ENCODE results near the gene SURF6.

DNA sequence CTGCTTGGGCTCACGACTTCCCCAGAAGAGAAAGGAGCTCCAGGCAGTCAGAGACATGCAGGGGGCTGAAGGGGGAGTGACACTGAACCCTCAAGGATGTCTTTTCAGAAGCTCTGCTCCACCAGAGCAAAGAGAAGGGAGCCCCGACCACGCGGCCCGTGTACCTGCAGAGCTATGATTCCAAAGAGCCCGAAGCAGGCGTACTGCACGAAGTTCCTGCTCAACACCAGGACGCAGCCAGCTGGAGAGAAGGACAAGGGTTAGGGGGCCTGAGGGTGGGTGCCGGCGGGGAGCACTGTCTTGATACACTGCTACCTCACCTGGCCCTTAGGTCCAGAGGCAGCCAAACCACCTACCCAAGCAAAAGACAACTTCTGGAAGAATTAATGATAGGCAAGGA is 30.4 kb upstream of the SURF6 start:
- TF ChIP-seq CTCF (IDR thresholded peaks at IDR 0.05) (no peak), POLR2AphosphoS5 (IDR thresholded peaks at IDR 0.05) (no peak), POLR2A (IDR thresholded peaks at IDR 0.05) (no peak)

Data from sigmoid colon (tissue), 4 donors.